GM12872 (cell line): ENCODE data around the gene DCHS2.

Experiments
- CTCF ChIP-seq: IDR thresholded peaks from 3 replicates; pipeline ENCODE4 v1.5.1; 2011; ENCODE audit warnings: low read depth, mild to moderate bottlenecking, low read length, moderate library complexity; ENCODE audit not compliant: insufficient read depth

The DCHS2 gene

GRCh38 chr4:154364066-154364845, 127.3 kb downstream of the DCHS2 start:
- no peak for TF ChIP-seq CTCF

DNA sequence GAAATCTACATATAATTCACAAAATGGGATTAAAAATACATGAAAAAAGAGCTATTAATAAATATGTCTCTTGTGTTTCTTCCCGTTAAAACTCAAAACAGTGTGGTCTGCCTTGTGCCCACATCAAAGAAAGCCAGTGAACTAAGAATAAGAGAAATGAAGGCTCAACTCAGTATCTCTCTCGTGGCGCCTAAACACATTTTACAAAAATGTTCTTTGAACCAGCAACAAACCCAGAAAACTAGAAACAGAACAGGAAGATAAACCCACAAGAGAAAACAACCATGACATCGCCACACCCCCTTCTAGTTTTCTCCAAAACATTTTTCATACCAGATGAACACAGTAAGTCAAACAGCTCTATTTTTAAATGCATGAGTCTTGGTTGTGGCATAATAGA, 130.1 kb downstream of the DCHS2 start:
- no peak for TF ChIP-seq CTCF

- TF ChIP-seq CTCF, result no peak
Measured at GRCh38 chr4:154360491-154360890, 131.1 kb downstream of the DCHS2 start.

GRCh38 chr4:154354883-154355282, 136.7 kb downstream of the DCHS2 start:
- TF ChIP-seq CTCF, result no peak

- TF ChIP-seq CTCF, result peak; percentile 46
Measured at GRCh38 chr4:154349829-154350228, 141.8 kb downstream of the DCHS2 start.

- TF ChIP-seq CTCF, result peak; percentile 51
Measured at GRCh38 chr4:154348657-154349056, 142.9 kb downstream of the DCHS2 start.

DNA sequence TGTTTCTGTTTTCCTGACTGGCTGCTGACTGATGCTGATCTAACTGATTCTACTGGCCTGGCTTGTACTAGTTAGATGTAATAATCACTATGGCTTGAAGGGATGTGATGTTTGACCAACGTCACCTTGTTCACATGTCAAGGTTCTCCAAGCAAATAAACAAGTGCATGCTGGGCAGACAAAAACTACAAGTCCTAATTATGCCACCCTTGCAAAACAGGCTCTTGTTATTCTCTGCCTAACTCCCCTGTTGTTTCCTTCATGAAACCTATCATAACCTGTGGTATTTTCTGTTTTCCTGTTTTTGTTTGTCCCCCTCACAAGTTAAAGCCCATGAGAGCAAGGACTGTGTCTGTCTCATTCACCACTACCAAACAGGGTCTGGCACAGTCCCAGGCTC, 146.2 kb downstream of the DCHS2 start:
- no peak for TF ChIP-seq CTCF
